SIG-M5 treated with dmso at 0.1 percent for 504 hours (cell line): ENCODE results near the gene XCL1.
A peak's percentile ranks its signal among the peaks of the same experiment; 100 is the strongest.

Experiments
- DNase-seq: peaks from one replicate; lab custom pipeline; 2025; ENCODE audit not compliant: unreplicated experiment; lab: John Stamatoyannopoulos, UW

The XCL1 gene

GRCh38 chr1:168603501-168604110 is 27.2 kb downstream of the XCL1 start:
- peak; percentile 52 for DNase-seq

- DNase-seq = no peak
Measured at GRCh38 chr1:168605443-168605842, 29.0 kb downstream of the XCL1 start.

GRCh38 chr1:168606096-168606495 is 29.7 kb downstream of the XCL1 start:
- DNase-seq = no peak

GRCh38 chr1:168607872-168608428 is 31.5 kb downstream of the XCL1 start:
- DNase-seq = no peak

- no peak for DNase-seq
Measured at GRCh38 chr1:168608796-168609715, 32.7 kb downstream of the XCL1 start.

- DNase-seq = no peak
Measured at GRCh38 chr1:168609741-168610510, 33.5 kb downstream of the XCL1 start.

GRCh38 chr1:168613038-168613451 is 36.6 kb downstream of the XCL1 start:
- DNase-seq = no peak

- DNase-seq = no peak
Measured at GRCh38 chr1:168613691-168614231, 37.4 kb downstream of the XCL1 start.

GRCh38 chr1:168614235-168614634 is 37.8 kb downstream of the XCL1 start:
- DNase-seq = no peak

- no peak for DNase-seq
Measured at GRCh38 chr1:168615965-168616364, 39.6 kb downstream of the XCL1 start.

- no peak for DNase-seq
Measured at GRCh38 chr1:168617974-168618750, 41.8 kb downstream of the XCL1 start.

- DNase-seq = no peak
Measured at GRCh38 chr1:168618886-168619285, 42.5 kb downstream of the XCL1 start.

- no peak for DNase-seq
Measured at GRCh38 chr1:168621356-168621755, 45.0 kb downstream of the XCL1 start.

- peak; percentile 43 for DNase-seq
Measured at GRCh38 chr1:168623003-168623828, 46.8 kb downstream of the XCL1 start.

GRCh38 chr1:168623831-168624230 is 47.4 kb downstream of the XCL1 start:
- no peak for DNase-seq

- peak; percentile 79 for DNase-seq
Measured at GRCh38 chr1:168626326-168626725, 49.9 kb downstream of the XCL1 start.

GRCh38 chr1:168627370-168627769 is 51.0 kb downstream of the XCL1 start:
- no peak for DNase-seq

- no peak for DNase-seq
Measured at GRCh38 chr1:168628807-168629206, 52.4 kb downstream of the XCL1 start.

- DNase-seq = no peak
Measured at GRCh38 chr1:168629466-168629865, 53.1 kb downstream of the XCL1 start.
